Hematopoietic multipotent progenitor cell (in vitro differentiated cells): Measurements from ENCODE around the gene ARID1B. TPM values are rescaled to one million over a fixed set of nuclear protein-coding genes. Genes with fewer than 3 reads are reported as not detected.
A peak's percentile ranks its signal among the peaks of the same experiment; 100 is the strongest.
"Not testable (repeated sequence)": the region's sequence is repeated elsewhere in the genome, so short reads cannot be mapped to it uniquely, and the experiment has no call there.

Source experiments
- DNase-seq, 3 donors: peaks; one replicate each; pipeline ENCODE4 v3.0.0-alpha.2; 2011 to 2015; ENCODE audit warnings: low read depth in 2 of 3, low spot score in 2 of 3
- total RNA-seq: library from RNA; depleted of rRNA; stranded (reverse); fragments of >200 nt; gene quantifications from one replicate; pipeline ENCODE4 v1.2.3, GENCODE V29; 2012

ARID1B gene
- total RNA-seq, 1 donor: 107 TPM

GRCh38 chr6:156980515-156980914 lies 203.3 kb downstream of the ARID1B start:
- no peak for DNase-seq

GRCh38 chr6:156980948-156981347 lies 203.8 kb downstream of the ARID1B start:
- no peak for DNase-seq

- peak in 2 of 3 donors; percentile 41 to 72 for DNase-seq
These were observed 205.0 kb downstream of the ARID1B start for GRCh38 chr6:156982168-156982567.

GRCh38 chr6:156982864-156983263 lies 205.7 kb downstream of the ARID1B start:
- DNase-seq: not testable (repeated sequence)

- DNase-seq: no peak
These were observed 207.1 kb downstream of the ARID1B start for GRCh38 chr6:156984178-156984738.

- no peak for DNase-seq
These were observed 208.1 kb downstream of the ARID1B start for GRCh38 chr6:156985309-156985708.

- DNase-seq: peak in 2 of 3 donors; percentile 33 to 38
These were observed 211.3 kb downstream of the ARID1B start for GRCh38 chr6:156988276-156989158.

- DNase-seq: no peak
These were observed 212.1 kb downstream of the ARID1B start for GRCh38 chr6:156989159-156989806.

- DNase-seq: no peak
These were observed 215.0 kb downstream of the ARID1B start for GRCh38 chr6:156992020-156992804.

GRCh38 chr6:156993713-156994112 lies 216.5 kb downstream of the ARID1B start:
- DNase-seq: no peak

GRCh38 chr6:156994215-156995076 lies 217.3 kb downstream of the ARID1B start:
- DNase-seq: no peak

GRCh38 chr6:156995502-156995901 lies 218.3 kb downstream of the ARID1B start:
- DNase-seq: no peak

GRCh38 chr6:156996265-156996664 lies 219.1 kb downstream of the ARID1B start:
- no peak for DNase-seq

GRCh38 chr6:156998794-156999330 lies 221.7 kb downstream of the ARID1B start:
- DNase-seq: no peak

- no peak for DNase-seq
These were observed 222.6 kb downstream of the ARID1B start for GRCh38 chr6:156999762-157000161.

- DNase-seq: no peak
These were observed 224.5 kb downstream of the ARID1B start for GRCh38 chr6:157001716-157002115.

GRCh38 chr6:157002774-157003173 lies 225.6 kb downstream of the ARID1B start:
- DNase-seq: no peak

GRCh38 chr6:157005940-157006339 lies 228.8 kb downstream of the ARID1B start:
- DNase-seq: no peak

- DNase-seq: no peak
These were observed 231.4 kb downstream of the ARID1B start for GRCh38 chr6:157008568-157008967.

GRCh38 chr6:157012355-157012754 lies 235.2 kb downstream of the ARID1B start:
- no peak for DNase-seq
